Measurements from ENCODE around the gene HBG1. TPM values are rescaled to one million over a fixed set of nuclear protein-coding genes. Genes with fewer than 3 reads are reported as not detected.
"Not testable (repeated sequence)": the region's sequence is repeated elsewhere in the genome, so short reads cannot be mapped to it uniquely, and the experiment has no call there.

Gene HBG1
- total RNA-seq, 1 experiment from 2014 or later = not detected

- DNase-seq (ENCODE audit: low spot score) = no peak
- in situ Hi-C loops (cut with HindIII; ENCODE audit: low sequenced_read_pairs) = no loop called here
Measured at GRCh38 chr11:5252192-5252918, 2.7 kb upstream of the HBG1 start.

GRCh38 chr11:5251746-5252145, 2.1 kb upstream of the HBG1 start:
- in situ Hi-C loops (cut with HindIII; ENCODE audit: low sequenced_read_pairs) = no loop called here

DNA sequence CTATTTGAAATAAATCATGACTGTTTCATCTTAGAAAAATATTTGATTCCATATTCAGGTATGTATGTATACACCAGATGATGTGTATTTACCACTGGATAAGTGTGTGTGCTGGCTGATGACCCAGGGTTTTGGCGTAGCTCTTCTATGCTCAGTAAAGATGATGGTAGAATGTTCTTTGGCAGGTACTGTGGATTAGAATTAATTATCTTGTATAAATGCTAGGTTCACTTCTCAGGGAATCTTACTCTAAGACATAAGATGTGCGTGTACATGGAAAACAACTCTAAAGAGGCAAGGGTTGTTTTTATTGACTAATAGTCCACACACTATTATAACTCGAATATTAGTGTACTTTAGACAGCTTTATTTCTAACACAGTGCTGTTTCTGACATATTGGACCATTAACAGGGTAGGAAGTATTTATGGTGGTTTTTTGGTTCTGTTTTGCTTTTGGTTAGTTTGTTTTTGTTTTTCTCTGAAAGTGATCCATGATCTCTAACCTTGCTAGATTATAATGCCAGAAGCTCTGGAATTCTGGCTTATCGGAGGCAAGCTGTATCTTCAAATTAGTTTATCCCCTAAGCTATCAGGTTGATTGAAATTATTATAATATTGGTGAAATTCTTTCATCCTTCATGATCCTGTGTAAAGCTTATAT, 1.0 kb upstream of the HBG1 start:
- in situ Hi-C loops (cut with HindIII; ENCODE audit: low sequenced_read_pairs) = no loop called here
- no peak for DNase-seq (ENCODE audit: low spot score)

More at GRCh38 chr11:5251746-5252145, 2.1 kb upstream of the HBG1 start:
- no peak for DNase-seq (ENCODE audit: low spot score)

DNA sequence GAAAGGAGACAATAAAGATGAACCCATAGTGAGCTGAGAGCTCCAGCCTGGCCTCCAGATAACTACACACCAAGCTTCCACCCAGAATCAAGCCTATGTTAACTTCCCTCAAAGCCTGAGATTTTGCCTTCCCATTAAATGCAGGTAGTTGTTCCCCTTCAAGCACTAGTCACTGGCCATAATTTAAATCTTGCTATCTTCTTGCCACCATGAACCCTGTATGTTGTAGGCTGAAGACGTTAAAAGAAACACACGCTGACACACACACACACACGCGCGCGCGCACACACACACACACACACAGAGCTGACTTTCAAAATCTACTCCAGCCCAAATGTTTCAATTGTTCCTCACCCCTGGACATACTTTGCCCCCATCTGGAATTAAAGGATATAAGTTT, 1.2 kb downstream of the HBG1 start:
- in situ Hi-C loops (cut with HindIII; ENCODE audit: low sequenced_read_pairs); DNase-seq (ENCODE audit: low spot score): not testable (repeated sequence)

DNA sequence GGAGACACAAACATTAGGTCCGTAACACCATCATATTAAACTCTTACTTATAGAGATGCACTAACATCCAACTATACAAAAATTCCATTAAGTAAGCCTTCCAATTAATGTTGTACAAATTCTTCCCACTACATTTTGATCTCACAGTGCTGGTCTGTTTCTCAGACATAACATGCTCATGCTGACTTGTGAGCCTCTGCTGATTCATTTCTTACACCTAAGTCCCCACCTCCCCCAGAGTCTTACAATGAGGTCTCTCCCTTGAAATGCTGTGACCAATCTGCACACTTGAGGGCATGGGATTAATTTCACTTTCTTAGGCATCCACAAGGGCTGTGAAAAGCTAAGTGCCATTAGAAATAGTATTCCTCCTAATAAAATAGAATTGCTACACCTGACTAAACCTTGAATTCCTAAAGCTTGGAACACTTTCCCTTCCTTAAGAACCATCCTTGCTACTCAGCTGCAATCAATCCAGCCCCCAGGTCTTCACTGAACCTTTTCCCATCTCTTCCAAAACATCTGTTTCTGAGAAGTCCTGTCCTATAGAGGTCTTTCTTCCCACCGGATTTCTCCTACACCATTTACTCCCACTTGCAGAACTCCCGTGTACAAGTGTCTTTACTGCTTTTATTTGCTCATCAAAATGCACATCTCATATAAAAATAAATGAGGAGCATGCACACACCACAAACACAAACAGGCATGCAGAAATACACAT, 2.0 kb downstream of the HBG1 start:
- in situ Hi-C loops (cut with HindIII; ENCODE audit: low sequenced_read_pairs) = no loop called here
- DNase-seq (ENCODE audit: low spot score) = no peak

GRCh38 chr11:5246772-5247471, 2.7 kb downstream of the HBG1 start:
- in situ Hi-C loops (cut with HindIII; ENCODE audit: low sequenced_read_pairs) = no loop called here
- DNase-seq (ENCODE audit: low spot score) = no peak

GRCh38 chr11:5245155-5245554, 4.5 kb downstream of the HBG1 start:
- no peak for DNase-seq (ENCODE audit: low spot score)
- in situ Hi-C loops (cut with HindIII; ENCODE audit: low sequenced_read_pairs) = no loop called here

- in situ Hi-C loops (cut with HindIII; ENCODE audit: low sequenced_read_pairs) = no loop called here
- no peak for DNase-seq (ENCODE audit: low spot score)
Measured at GRCh38 chr11:5243816-5244180, 5.9 kb downstream of the HBG1 start.

GRCh38 chr11:5242933-5243815, 6.5 kb downstream of the HBG1 start:
- in situ Hi-C loops (cut with HindIII; ENCODE audit: low sequenced_read_pairs) = no loop called here
- DNase-seq (ENCODE audit: low spot score) = no peak

DNA sequence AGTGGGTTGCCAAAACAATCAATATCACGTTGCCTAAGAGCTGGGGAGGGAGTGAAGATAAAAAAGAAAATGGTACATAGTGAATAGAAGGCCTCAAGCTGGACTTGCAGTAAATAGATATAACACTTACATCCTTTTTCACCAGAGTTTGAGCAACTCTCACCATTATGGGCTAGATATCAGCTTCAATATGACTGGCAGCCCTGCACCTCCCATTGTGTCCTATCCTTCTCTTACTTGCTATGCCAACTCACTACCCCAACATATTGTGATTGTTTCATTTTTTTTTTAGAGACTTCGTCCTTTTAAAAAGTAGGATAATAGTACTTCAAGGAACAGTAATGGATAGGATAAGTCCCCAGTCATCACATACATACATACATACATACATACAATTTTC, 7.4 kb downstream of the HBG1 start:
- in situ Hi-C loops (cut with HindIII; ENCODE audit: low sequenced_read_pairs) = no loop called here
- DNase-seq (ENCODE audit: low spot score) = no peak

DNA sequence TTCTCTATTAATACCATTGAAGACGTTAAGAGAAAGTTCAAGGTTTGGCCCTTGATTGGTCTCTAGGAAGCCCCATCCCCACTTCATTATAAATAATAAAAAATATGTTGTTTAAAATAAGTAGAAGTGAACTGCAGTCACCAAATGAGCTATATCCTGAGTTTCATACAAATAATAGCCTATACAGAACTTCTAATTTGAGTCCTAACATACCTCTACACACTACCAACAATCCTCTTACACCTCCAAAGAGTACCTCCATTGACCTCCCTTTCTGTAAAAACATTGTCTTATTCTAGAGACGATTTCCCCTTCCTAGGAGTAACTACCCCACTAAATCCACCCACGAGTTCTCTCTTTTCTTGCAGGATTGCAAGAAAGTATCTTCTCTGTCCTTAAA, 8.2 kb downstream of the HBG1 start:
- in situ Hi-C loops (cut with HindIII; ENCODE audit: low sequenced_read_pairs) = no loop called here
- DNase-seq (ENCODE audit: low spot score) = no peak

- no peak for DNase-seq (ENCODE audit: low spot score)
- in situ Hi-C loops (cut with HindIII; ENCODE audit: low sequenced_read_pairs) = no loop called here
Measured at GRCh38 chr11:5240458-5240857, 9.2 kb downstream of the HBG1 start.

GRCh38 chr11:5240056-5240455, 9.6 kb downstream of the HBG1 start:
- in situ Hi-C loops (cut with HindIII; ENCODE audit: low sequenced_read_pairs) = no loop called here
- DNase-seq (ENCODE audit: low spot score) = no peak

DNA sequence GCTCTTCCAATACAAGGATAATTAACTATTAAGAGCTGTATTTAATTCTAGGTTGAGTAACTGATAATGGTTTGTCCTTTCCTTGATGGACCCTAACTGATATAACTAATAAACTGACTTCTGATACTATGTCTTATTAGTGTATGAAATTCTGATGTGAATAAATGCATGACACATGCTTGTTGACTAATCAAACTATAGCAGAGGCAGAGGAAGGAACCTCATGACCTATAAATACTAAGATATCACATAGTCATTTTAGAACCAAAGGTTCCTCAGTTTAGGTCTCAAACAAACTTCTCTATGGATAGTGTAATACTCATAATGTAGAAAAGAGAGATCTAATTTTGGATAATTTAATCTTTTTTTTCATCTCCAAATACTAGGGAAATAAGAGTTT, 10.6 kb downstream of the HBG1 start:
- in situ Hi-C loops (cut with HindIII; ENCODE audit: low sequenced_read_pairs) = no loop called here

DNA sequence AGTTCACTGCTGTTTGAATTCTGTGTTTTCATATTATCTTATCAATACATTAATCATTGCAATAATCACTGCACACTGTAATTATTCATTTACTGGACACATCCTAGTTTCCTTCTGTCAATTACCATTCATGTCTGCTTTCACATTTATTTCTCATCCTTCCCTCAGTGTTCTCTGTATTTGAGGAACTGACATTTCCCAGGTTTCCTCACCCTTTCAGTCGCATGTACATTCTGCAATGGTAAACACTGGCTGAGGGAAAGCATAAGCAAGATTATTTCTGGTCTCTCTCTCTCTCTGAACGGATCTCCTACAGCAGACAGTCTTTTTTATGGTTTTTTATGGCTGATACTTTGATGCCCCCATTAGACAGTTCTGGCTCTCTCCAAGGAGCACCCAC, 11.2 kb downstream of the HBG1 start:
- in situ Hi-C loops (cut with HindIII; ENCODE audit: low sequenced_read_pairs) = no loop called here
- no peak for DNase-seq (ENCODE audit: low spot score)

More for the DNA sequence above, 10.6 kb downstream of the HBG1 start:
- no peak for DNase-seq (ENCODE audit: low spot score)

DNA sequence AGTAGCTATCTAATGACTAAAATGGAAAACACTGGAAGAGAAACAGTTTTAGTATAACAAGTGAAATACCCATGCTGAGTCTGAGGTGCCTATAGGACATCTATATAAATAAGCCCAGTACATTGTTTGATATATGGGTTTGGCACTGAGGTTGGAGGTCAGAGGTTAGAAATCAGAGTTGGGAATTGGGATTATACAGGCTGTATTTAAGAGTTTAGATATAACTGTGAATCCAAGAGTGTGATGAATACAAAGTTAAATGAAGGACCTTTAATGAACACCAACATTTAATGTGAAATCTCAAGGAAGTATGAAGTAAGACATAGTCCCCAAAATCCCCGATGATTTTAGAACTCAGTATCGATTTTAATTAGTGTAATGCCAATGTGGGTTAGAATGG, 12.2 kb downstream of the HBG1 start:
- no peak for DNase-seq (ENCODE audit: low spot score)
- in situ Hi-C loops (cut with HindIII; ENCODE audit: low sequenced_read_pairs) = no loop called here

DNA sequence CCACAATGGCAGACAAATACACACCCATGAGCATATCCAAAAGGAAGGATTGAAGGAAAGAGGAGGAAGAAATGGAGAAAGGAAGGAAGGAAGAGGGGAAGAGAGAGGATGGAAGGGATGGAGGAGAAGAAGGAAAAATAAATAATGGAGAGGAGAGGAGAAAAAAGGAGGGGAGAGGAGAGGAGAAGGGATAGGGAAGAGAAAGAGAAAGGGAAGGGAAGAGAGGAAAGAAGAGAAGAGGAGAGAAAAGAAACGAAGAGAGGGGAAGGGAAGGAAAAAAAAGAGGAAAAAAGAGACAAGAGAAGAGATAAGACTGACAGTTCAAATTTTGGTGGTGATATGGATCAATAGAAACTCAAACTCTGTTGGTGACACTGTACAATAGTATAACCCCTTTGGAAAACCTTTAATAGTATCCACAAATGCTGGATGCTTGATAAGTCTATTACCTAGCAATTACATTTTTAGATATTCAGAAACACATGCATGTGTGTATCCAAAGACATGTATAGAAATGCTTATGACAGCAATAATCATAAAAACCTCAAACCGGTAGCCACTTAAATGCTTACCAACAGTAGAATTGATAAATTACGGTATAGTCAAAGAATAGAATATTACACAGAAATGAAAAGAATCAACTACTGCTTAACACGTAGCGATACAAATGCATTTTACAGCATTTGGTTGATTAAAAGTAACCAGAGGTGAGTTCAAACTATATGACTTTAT, 14.1 kb downstream of the HBG1 start:
- in situ Hi-C loops (cut with HindIII; ENCODE audit: low sequenced_read_pairs) = no loop called here
- no peak for DNase-seq (ENCODE audit: low spot score)

- in situ Hi-C loops (cut with HindIII; ENCODE audit: low sequenced_read_pairs) = no loop called here
- no peak for DNase-seq (ENCODE audit: low spot score)
Measured at GRCh38 chr11:5234381-5234834, 15.2 kb downstream of the HBG1 start, which contains the start of gene HBD. Gene HBD (minus strand): TSS chr11:5234483. CDS start chr11:5234433, 50 bp downstream.
